HG03460 (cell line): ENCODE measurements around the gene SULT2B1.
"Not testable (repeated sequence)": the region's sequence is repeated elsewhere in the genome, so short reads cannot be mapped to it uniquely, and the experiment has no call there.

ENCODE experiments used
- ATAC-seq: cut with Tn5 transposase; IDR thresholded peaks from one replicate; pipeline ENCODE4 v1.9.1; 2021; ENCODE audit not compliant: unreplicated experiment

Gene SULT2B1

GRCh38 chr19:48618278-48618915 is 66.4 kb downstream of the SULT2B1 start:
- ATAC-seq: no peak

DNA sequence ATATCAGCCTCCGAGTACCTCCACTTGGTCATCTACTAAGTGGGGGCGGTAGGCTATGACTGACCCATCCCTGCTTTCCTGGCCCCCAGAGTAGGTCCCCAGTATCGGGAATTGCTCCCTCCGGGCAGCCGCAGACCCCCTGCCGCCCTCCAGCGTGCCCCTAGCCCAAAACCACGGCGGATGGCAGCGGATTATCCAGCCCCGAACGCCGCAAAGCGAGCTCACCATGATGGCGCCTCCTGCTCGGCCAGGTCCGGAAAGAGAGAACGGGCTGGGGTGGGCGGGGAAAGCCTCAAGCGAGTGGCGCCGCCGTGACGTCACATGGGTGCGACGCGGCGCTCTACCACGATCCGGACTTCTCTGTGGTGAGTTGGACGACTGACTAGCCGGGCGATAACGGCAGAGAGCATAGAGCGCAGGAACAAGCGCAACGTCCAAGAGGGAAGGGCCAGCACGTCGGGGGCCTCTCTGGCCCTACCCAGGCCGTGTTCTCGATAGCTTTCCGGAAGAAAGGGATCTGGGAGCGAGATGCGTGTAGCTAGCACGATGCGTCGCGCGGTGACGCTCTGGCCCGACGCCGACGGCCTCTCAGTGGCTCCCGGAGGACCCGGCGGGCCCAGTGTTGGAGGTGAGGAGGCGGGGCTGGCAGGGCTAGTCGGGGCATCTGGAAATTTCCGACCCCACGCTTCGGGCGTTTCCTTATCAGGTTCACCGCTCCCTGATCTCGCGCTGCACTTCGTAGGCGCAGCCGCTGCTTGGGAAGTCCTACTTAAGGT is 67.1 kb downstream of the SULT2B1 start, which contains the start of the genes RPL18 and SPHK2:
RPL18 (minus strand) TSS at position 263 of the 776 bp plus-strand sequence; CDS start at position 228, 35 bp downstream.
SPHK2 (plus strand) TSS at position 591 of the 776 bp plus-strand sequence. CDS start 1,009 bp downstream, outside the sequence.
- peak; percentile 75 for ATAC-seq

DNA sequence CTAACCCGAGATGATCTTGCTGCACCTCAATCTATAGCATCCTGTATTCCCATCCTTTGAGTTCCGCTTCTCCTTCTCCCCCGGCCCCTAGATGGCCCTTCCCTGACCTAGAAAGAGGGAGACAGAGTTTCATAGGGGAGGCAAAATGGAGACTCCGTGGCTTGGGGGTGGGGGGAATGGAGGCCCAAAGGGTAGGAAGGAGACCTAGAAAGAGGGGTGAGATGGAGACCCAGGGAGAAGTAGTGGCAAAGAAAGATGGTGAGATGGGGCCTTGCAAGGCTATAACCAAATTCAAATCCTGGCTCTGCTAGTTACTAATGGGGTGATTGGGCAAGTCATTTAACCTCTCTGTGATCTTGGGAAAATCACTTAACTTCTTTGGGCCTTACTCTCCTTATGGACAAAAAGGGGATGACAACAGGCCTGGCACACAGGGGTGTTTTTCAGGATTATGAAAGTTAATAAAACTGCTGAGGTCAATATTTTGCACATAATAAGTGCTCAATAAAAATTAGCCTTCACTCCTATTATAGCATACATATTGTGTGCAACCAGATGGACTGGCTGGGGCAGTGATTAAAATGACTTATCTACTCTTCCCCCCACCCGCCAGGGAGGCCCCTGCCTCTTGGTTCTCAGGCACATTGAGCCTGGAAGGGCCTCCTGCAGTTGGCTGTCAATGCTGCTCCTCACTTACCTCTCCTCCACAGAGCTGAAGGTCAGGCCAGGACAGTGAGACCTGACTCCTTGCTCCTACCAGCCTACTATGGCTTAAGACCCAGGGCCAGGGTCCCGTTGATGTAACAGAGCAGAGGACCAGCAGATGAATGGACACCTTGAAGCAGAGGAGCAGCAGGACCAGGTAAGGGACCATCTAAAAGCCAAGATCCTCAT is 68.0 kb downstream of the SULT2B1 start:
- ATAC-seq: no peak

DNA sequence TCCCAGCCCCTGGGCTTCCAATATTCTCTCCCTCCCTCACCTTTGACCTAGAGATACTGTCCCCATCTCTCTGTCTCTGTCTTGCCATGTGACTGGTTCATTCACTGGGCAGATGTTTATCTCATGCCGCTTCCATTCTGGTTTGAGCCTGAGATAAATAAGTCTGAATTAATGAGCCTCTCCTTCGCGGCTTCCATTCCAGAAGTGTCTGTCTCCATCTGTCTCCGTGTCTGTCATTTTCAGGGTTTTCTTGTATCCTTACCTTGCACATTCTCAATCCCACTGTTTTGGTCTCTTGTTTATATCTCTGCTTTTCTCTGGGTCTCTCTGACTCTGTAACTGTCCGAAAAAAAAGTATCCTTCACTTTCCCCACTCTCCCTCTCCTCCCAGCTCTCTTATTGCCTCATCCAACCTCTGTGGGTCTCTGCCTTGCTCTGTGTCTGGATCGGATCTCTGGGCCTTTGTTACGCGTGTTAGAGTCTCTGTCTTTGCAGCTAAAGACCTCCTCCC is 71.6 kb downstream of the SULT2B1 start:
- ATAC-seq: no peak

DNA sequence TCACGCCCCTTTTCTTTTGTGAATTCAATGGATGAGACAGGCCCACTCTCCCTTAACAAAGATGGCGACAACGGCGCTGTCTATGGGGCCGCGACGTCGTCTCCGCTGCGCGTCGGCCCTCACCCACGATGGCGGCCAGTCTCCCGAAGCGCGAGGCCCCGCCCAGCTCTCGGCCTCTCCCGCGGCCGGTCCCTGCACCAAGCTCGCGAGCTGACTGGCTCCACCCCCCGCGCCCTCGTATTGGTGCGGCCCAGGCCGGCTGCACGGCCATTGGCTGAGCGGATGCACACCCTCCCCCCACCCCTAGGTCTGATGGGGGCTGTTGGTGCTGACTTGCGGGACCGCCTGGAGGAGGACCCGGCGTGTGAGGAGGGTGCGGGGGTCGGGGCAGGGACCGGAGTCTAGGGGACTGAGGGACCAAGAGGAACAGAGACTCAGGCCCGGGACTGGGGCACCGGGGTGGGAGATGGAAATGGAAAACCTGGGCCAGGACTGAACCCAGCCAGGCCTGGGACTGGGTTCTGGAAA is 72.2 kb downstream of the SULT2B1 start:
- ATAC-seq: peak; percentile 60

DNA sequence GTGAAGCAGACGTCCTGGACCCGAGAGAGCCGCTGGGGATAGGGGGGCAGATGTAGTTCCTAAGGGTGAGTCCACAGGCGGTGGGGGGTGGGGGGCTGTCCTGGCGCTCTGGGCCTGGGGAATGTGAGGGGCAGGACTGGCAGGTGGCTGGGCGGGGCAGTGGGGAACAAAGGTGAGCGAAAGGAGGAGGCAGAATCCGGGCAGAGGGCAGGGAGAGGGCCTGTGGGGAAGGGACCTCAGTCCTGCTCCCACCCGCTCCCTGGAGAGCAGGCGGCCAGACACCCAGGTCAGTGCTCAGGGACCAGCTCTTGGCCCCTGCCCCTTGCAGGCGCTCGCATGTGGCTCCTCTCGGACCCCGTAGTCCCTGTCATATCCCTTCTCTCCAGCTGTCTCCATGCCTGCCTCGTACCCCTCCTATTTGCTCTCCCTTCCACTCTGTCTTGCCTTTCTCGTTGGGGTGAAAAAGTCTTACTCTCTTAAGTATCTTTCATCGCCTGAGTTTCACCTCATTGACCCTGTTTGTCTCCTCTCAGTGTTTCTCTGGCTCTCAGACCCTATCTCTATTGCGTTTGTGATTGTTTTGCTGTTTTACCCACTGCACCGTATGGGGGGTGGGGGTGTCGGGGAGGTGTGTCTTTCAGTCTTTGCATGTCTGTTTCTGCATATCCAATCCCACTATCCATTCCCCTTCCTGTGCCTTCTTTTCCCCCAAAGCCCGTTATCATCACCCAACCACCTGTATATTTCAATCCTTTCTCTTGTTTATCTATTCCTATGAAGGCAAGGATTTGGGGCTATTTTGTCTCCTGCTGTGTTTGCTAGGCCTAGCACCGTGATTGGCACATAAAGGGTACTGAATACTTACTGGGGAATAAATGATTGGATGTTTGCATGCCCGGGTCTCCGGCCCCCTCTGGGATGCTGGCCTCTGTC is 73.1 kb downstream of the SULT2B1 start:
- ATAC-seq: no peak

DNA sequence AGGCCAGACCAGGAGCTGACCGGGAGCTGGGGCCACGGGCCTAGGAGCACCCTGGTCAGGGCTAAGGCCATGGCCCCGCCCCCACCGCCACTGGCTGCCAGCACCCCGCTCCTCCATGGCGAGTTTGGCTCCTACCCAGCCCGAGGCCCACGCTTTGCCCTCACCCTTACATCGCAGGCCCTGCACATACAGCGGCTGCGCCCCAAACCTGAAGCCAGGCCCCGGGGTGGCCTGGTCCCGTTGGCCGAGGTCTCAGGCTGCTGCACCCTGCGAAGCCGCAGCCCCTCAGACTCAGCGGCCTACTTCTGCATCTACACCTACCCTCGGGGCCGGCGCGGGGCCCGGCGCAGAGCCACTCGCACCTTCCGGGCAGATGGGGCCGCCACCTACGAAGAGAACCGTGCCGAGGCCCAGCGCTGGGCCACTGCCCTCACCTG is 73.9 kb downstream of the SULT2B1 start:
- ATAC-seq: no peak

- ATAC-seq: no peak
Measured at GRCh38 chr19:48627201-48627864, 75.4 kb downstream of the SULT2B1 start.

DNA sequence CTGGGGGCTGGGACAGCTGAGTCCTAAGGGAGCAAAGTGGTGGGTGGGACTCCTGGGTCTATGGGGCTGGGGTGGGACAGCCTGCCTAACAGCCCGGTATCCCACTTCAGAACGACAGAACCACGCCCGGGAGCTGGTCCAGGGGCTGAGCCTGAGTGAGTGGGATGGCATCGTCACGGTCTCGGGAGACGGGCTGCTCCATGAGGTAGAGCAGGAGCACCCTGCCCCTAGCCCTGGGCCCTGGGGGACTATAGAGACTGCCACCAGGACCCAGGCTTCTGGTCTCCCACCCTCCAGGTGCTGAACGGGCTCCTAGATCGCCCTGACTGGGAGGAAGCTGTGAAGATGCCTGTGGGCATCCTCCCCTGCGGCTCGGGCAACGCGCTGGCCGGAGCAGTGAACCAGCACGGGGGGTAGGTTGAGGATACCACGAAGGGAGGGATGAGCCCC is 75.9 kb downstream of the SULT2B1 start:
- ATAC-seq: no peak

- ATAC-seq: no peak
Measured at GRCh38 chr19:48628486-48629296, 76.7 kb downstream of the SULT2B1 start.

- ATAC-seq: no peak
Measured at GRCh38 chr19:48629297-48629598, 77.3 kb downstream of the SULT2B1 start.

DNA sequence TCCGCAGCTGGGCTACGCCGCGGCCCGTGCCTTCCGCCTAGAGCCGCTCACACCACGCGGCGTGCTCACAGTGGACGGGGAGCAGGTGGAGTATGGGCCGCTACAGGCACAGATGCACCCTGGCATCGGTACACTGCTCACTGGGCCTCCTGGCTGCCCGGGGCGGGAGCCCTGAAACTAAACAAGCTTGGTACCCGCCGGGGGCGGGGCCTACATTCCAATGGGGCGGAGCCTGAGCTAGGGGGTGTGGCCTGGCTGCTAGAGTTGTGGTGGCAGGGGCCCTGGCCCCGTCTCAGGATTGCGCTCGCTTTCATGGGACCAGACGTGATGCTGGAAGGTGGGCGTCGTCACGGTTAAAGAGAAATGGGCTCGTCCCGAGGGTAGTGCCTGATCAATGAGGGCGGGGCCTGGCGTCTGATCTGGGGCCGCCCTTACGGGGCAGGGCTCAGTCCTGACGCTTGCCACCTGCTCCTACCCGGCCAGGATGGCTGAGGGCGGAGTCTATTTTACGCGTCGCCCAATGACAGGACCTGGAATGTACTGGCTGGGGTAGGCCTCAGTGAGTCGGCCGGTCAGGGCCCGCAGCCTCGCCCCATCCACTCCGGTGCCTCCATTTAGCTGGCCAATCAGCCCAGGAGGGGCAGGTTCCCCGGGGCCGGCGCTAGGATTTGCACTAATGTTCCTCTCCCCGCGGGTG is 77.8 kb downstream of the SULT2B1 start:
- no peak for ATAC-seq

DNA sequence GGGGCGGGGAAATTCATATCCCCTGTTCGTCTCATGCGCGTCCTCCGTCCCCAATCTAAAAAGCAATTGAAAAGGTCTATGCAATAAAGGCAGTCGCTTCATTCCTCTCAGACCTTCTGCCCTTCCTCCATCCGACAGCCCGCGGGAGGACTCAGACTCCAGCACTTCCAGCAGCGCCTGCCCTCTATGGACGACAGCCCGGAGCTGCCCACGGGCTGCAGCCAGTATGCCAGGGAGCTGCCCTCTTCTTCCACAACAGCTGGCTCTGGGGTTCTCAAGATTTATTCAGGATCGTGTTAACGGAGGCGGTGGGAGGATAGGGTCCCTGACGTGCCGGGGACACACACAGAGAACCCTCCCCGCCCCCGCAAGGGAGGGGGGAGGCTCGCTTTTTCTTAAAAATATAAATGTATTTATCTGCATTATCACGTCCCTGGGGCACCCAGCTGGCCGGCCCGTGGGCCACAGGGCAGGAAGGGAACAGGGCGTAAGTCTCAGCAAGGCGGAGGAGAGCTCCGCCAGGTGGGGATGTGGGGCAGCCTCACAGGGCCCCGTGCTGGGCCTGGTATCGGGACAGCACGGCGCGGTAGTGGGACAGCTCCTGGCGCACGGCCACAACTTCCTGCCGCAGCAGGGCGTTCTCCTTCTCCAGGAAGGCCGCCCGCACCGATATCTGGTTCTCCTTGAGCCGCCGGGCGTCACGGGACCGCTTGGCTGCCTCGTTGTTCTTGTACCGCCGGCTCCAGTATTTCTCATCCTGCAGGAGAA is 78.5 kb downstream of the SULT2B1 start:
- no peak for ATAC-seq

DNA sequence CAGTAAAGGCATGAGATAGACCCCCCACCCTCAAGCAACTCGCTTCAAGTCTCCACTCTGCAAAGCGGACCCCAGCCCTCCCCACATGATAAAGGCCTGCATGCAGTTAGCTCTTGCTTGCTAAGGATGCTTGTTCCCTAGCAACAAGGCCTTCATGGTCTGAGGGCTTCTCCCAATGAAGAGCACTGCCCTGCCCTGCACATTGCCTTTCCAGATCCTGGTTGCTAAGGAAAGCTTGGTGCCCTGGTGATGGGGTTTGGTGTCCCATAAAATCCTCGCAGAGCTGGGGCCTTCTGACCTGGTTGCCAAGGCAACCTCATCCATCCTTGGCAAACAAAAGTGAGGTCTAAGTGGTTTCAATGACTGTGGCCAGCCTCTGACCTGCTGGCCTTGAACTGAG is 79.3 kb downstream of the SULT2B1 start:
- ATAC-seq: no peak

DNA sequence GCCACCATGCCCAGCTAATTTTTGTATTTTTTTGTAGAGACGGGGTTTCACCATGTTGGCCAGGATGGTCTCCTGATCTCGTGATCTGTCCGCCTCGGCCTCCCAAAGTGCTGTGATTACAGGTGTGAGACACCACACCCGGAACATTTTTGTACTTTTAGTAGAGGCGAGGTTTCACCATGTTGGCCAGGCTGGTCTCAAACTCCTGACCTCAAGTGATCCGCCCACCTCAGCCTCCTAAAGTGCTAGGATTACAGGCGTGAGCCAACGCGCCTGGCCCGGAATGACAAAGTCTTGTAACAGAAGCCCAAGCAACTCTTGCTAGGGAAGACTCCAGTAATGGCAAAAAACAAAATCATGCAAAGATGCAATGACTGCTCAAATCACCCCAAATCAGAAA is 80.3 kb downstream of the SULT2B1 start:
- not testable (repeated sequence) for ATAC-seq

DNA sequence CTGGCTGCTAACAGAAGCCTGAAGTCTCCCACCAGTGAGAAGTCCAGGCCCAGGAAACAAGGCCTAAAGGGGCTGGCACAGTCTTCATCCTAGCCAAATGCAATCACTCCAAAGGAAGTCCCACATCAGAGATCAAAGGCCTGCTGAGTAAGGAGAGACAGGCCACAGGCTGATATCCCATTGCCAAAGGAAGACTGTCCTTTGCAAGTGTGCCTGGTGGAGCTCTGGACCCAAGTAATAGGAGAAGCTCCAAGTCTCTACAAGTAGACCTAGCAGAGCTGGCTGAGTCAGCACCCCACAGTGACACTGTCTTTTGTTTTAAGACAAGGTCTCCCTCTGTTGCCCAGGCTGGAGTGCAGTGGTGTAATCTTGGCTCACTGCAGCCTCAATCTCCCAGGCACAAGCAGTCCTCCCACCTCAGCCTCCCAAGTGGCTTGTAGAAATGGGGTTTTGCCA is 80.7 kb downstream of the SULT2B1 start:
- no peak for ATAC-seq
